Limb (tissue), 2 donors: ENCODE results near the gene TEX101.

Experiments used
- DNase-seq, 2 donors: peaks; one replicate each; pipeline ENCODE4 v3.0.0-alpha.2; 2016; ENCODE audit errors: extremely low spot score in 2 of 2

Gene TEX101

DNA sequence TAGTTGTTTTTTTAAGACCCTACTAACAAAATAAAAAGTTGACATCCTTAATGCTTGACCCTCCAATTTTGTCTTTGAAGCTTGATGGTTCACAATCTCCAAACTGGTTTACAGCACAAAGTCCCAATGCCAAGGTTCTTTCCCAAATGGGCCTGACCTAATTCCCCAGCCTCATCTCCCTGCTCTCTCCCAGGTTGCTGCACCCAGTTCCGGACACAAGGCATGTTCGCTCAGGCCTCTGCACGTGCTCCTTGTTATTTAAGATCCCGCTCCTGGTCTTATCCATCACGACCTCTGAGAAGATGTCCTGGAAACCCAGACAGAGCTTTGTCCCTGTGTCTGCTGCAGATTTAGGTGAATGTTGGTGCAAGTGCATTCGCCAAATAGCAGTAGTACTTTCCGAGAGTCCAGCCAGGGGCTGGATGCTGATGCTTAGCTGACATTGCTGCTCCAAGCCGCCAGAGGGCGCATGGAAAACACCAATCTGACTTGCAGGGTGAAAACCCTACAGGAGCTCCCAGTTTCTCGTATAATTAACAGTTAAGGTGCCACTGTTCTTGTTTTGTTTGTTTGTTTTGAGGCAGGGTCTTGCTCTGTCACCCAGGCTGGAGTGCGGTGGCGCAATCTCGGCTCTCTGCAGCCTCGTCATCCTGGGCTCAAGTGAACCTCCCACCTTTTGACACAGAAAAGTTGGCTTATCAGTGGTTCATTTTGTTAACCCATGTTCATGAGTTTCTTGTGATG, 32.2 kb downstream of the TEX101 start:
- peak; percentile 76 to 82 for DNase-seq

DNA sequence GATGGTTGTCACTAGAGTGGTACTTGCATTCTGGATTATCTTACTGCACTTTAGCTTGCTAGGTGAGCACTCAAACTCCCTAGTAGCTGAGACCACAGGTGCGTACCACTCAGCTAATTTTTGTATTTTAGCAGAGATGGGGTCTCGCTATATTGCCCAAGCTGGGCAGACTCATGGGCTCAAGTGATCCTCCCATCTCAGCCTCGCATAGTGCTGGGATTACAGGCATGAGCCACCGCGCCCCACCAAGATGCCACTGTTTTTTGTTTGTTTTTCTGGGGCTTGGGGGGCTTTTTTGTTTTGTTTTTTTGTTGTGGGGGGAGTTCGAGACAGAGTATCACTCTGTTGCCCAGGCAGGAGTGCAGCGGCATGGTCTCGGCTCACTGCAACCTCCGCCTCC, 33.0 kb downstream of the TEX101 start:
- DNase-seq: no peak

DNA sequence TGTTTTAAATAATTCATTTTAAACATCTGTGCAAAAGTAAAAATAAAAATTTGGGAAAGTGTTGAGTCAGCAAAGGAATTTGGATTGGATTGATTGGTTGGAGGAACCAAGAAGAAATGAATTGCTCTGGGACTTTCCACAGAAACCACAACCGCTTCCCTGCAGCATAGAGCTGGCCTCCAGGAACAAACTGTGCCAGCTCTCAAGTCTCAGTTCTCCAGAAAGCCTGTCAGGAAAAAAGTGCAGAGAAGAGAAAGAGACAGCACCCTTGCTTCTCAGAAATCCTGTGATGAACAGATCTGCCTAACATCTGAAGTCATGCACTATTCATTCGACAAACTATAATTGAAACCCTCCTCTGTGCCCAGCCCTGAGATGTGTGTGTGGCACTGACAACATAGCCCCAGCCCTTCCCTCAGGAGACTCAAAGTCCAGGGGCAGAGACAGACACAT, 35.9 kb downstream of the TEX101 start:
- DNase-seq: no peak

DNA sequence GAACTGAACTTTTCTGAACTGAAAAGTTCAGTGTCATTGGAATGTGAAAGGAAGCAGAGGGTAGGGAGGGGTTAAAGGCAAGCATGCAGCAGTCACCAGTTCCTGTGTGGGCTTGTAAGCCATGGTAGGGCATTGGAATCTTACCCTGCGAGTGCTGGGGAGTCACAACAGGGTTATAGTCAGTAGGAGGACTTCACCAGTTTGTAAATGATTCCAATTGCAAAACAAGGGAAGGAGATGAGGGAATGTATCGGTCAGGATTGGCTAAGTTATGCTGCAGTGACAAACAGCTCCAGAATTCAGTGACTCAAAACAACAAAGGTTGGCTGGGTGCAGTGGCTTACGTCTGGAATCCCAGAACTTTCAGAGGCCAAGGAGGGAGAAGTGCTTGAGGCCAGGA, 37.9 kb downstream of the TEX101 start:
- DNase-seq: no peak

DNA sequence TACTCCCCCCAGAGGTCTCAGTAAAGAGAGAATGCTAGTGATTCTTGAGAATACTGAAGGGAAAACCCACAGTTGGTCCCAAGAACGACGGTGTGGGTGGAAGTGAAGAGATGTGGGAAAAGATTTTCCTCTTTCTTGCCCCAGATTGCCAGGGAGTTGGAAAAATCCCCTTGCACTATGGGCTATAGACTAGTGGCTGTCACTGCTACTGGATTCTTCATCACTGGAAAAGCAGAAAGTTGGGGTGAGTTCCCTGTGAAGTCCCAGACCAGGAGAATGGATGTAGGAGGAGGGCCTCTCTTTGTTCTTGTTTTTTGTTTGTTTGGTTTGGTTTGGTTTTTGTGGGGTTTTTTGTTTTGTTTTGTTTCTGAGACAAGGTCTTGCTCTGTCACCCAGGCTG, 39.3 kb downstream of the TEX101 start:
- no peak for DNase-seq

DNA sequence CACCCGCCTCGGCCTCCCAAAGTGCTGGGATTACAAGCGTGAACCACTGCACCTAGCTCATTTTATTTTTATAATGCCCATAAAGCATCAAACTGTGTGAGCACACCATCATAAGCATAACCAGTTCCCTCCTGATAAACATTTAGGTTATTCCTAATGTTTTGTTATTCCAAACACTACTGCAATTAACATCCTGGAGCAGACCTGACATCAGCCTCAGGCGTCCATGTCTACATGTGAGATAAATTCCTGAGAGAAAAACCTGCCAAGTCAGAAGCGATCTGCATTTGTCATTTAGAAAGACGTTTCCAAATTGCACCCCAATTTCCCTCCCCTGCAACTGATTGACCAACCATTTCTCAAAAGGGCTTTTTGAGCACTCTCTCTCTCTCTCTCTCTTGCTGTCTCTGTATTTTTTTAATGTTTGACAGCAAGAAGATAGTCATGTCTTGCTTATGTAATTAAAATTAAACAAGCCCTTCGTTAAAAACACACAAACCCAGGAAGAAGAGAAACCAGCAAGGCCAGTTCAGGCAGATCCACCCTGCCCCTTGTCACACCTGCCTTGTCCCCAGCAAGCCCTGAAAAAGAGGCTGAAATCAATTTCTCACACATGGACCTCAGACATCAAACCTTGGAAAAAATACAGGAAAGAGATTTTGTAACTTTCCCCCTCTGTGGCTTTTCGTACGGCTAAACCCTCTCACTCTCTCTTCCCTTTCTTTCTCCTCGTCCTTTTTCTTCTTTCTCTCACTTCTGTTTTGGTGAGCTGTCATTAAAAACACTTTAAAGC, 40.8 kb downstream of the TEX101 start:
- DNase-seq: no peak

DNA sequence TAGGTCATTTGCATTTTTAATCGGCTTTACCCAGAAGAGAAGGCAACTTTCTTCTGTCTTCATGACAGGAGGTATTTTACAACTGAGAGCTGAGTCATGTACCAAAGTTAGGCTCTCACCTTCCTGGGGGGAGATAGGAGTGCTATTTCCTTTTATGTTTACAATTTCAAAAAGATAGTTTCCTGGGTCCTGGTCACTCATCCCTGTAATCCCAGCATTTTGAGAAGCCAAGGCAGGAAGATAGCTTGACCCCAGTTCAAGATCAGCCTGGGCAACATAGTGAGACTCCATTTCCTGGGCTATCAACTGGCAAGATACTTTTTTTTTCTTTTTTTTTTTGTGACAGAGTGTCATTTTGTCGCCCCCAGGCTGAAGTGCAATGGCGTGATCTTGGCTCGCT, 43.1 kb downstream of the TEX101 start:
- no peak for DNase-seq

DNA sequence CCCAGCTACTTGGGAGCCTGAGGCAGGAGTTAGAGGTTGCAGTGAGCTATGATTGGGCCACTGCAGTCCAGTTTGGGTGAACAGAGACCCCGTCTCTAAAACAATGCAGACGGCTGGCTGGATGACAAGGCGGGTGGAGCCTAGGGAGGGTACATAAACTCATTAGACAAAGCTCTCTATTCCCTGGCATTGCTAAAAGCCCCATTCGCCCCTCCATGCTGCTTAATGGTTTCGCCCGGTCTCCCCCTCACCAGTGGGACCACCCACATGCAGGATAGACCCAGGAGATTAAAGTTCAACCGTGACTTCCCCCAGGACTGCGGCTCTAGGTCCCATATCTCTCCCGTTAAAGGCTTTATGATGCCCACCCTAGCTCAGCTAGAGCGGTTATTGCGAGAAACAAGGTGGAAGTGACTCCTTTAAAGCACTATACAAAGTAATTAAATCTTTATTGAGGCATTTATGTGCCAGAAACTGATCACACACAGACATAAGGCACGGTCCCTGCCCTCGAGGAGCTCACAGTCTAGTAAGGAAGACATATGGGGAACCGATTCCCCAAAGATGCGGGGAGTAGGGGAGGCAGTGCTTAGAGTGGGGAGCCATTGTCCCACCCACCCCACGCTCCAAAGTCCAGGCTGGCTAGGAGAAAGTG, 45.8 kb downstream of the TEX101 start:
- DNase-seq: no peak

DNA sequence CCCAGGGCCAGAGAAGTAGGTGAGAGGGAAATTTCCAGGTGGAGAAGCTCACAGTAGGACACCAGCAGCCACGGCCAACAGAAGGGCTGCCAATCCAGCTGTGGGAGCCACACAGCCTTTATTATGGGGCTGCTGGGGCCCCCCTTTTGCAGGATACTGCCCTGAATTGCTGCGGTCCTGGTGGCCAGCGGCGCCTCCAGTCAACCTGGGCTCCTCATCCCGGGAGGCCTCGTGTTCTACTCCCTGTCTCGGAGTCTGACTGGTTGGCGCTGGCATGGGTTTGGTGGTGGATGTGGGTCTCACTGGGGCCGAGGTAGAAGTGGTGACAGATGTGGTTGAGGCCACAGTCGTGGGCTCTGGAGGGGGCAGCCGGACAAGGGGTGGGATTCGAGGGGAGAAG, 46.6 kb downstream of the TEX101 start:
- no peak for DNase-seq

DNA sequence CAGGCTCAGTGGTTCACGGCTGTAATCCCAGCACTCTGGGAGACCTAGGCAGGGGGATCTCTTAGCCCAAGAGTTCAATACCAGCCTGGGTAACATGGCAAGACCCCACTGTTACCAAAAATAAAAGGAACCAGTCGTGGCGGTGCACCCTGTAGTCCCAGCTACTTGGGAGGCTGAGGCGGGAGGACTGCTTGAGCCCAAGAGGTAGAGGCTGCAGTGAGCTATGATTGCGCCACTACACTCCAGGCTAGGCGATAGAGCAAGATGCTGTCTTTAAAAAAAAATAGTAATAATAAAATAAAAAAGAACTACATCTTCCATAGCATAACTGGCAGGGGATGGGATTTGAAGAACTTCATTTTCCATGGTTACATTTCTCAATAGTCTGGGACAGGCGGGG, 47.7 kb downstream of the TEX101 start:
- no peak for DNase-seq

DNA sequence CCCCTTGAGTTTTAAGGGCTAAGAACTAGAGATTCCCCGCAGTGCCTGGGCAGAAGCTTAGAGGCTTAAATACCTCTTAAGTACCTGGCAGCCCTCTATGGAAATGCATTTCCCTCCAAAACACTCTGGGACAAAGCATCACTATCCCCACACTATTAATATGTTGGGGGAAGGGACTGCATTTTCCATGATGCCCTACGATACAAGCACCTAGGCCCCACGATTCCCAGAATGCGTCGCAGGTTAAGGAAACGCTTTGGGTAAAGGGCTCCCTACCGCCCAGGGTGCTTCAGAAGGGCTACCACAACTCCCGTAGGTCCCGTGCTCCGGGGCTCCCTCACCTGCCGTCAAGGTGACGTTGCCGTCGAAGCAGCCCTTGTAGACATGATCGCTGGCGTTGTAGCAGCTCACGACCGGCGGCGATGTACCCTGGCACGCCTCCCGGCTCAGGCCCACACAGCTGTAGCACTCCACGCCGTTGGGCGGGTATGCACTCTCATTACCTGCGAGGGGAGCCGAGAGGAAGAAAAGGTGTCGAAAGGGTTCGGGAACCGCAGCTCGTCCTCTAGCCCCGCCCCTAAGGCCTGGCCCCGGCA, 48.2 kb downstream of the TEX101 start:
- DNase-seq: peak in 1 of 2 donors; percentile 33

DNA sequence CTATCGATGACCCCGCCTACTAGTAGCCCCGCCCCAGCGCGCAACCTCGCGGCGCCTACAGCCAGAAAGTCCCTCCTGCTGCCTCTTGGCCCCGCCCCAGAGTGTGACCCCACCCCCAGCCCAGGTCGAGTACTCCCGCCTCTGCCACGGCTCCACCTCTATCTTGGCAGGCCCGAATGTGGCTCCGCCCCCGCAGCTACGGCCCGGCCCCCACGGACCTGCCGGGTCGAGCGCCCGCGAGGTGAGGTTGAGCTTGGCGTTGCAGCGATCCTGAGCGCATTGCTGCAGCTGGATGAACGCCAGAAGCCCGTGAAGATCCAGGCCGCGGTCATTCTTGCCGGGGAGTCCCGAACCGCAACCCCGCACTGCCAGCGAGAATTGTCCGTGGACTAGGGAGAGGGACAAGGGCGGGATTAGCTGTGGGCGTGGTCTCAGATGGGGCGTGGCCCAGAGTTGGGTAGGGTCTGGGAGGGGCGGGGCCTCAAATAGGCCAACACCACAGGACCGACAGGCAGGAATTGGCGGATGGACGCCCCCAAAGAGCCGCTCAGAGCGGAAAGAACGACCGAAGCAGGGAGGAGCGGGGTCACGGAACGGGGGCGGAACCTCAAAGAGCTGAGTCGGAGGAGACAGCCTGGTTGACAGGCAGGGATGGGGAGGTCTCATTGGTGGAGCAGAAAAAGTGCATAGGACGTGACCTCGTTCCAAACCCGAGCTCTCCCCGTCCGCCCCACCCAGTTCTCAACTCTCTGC, 48.9 kb downstream of the TEX101 start:
- DNase-seq: peak; percentile 87 to 95

DNA sequence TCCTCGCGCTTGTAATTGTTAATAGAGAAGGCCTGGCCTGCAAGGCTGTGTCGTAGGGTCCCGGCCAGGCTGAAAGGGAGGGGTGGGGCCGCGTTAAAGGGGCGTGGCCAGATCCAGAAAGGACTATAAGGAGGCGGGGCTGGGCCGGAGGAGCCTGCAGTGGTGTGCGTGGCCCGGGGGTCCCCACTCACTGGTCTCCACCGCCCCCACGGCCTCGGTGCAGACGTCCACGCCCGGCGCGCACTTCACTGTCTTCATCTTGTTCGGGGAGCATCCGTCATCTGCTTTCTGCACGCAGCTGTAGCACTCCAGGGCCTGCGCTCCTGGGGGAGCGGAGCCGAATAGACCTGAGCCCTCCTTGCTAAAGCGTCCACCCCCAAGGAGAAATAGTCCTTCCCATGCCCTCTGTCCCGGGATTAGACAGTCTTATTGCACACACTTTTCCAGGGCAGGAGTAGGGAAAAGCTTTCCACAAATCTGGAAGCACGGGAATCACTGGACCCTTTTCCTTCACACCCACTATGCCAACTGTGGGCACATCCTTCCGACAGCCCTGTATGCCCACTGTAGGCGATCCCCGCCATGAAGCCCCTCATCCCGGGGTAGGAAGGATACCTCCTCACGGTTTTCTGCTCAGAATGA, 49.6 kb downstream of the TEX101 start:
- DNase-seq: peak in 1 of 2 donors; percentile 61

DNA sequence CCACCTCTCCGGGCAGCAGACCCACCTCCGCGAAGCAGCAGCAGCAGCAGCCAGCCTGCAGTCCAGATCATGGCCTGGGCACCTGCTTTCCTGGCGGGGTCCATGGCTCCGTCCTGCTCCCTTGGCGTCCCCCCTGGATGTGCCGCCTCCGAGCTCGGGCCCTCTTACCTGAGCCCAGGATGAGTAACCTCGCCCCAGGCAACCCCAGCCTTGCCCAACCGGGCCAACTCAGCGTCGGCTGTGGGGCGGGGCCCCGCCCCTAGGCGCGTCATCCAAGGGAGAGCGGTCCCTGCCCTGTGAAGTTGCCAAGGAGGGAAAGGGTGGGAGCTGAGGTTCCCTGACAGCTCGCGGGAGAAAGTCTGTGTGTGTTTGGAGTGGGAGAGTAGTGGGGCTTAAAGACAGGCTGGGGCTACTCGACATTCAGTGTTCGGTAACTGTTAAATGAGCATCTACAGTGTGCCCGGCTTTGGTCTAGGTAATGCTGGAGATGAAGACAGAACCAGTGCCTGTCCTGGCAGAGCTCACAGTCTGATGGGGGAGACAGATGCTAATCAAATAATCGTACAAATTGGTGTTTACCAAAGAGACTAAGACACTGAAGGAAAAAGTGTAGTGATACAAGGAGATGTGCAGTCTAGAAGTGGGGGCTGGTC, 50.9 kb downstream of the TEX101 start, which contains the start of gene LYPD3:
Gene LYPD3, minus strand, starts transcription at position 141 of the 653 bp plus-strand sequence. Its CDS starts 37 bp downstream, at position 104.
- peak in 1 of 2 donors; percentile 42 for DNase-seq

DNA sequence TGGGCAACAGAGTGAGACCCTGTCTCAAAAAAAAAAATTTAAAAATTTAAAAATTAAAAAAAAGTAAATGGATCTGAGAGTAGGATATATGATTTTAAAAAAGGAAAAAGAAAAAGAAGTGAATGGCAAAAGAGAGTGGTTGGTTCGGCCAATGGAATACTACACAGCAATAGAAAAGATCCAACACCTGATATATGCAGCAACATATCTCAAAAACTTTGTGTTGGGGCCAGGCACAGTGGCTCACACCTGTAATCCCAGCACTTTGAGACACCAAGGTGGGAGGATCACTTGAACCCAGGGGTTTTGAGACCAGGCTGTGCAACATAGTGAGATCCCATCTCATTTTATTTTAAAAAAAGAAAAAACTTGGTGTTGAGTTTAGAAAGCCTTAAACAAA, 52.1 kb downstream of the TEX101 start:
- no peak for DNase-seq

DNA sequence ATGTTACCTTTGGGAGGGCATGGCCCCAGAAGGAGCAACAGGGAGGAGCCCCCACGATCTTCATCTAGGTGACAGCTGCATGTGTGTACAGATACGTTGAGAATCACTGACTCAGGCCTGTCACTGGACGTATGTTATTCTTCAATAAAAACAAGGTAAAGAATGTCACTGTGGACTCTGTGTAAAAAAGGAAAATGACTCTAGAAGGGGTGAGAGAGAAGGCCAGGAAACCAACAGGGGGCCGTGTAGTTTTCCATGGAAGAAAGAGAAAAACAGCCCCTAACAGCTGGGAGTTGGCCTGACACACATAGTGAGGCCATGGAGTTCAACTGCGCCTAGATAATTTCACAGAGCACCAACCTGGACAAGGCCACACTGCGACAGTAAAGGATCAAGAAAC, 52.6 kb downstream of the TEX101 start:
- DNase-seq: no peak

DNA sequence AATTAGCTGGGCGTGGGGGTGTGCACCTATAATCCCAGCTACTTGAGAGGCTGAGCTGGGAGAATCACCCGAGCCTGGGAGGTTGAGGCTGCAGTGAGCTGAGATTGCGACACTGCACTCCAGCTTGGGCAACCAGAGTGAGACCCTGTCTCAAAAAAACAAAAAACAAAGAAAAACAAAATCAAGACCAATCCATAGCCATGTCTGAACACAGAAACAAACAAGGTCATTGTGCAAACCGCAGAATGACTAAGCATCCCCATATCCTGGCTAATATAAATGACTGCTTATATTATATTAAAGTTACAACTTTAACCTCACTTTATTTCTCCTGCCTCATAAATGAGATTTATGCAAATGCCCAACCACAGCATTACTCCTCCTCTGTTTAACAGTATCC, 53.0 kb downstream of the TEX101 start:
- no peak for DNase-seq
